RPMI7951 (cell line): ENCODE data around the gene ABCF2. TPM values are rescaled to one million over a fixed set of nuclear protein-coding genes. Genes with fewer than 3 reads are reported as not detected.

Experiments used
- DNase-seq: peaks from one replicate; pipeline ENCODE4 v3.0.0-alpha.2; 2012; ENCODE audit warnings: low read depth
- total RNA-seq: library from RNA; depleted of rRNA; stranded (reverse); fragments of >200 nt; shearing (Covaris generic); gene quantifications from 2 replicates; pipeline ENCODE4 v1.2.3, GENCODE V29; 2014

Gene ABCF2
- total RNA-seq, 1 experiment from 2014 or later = 60.4 TPM

DNA sequence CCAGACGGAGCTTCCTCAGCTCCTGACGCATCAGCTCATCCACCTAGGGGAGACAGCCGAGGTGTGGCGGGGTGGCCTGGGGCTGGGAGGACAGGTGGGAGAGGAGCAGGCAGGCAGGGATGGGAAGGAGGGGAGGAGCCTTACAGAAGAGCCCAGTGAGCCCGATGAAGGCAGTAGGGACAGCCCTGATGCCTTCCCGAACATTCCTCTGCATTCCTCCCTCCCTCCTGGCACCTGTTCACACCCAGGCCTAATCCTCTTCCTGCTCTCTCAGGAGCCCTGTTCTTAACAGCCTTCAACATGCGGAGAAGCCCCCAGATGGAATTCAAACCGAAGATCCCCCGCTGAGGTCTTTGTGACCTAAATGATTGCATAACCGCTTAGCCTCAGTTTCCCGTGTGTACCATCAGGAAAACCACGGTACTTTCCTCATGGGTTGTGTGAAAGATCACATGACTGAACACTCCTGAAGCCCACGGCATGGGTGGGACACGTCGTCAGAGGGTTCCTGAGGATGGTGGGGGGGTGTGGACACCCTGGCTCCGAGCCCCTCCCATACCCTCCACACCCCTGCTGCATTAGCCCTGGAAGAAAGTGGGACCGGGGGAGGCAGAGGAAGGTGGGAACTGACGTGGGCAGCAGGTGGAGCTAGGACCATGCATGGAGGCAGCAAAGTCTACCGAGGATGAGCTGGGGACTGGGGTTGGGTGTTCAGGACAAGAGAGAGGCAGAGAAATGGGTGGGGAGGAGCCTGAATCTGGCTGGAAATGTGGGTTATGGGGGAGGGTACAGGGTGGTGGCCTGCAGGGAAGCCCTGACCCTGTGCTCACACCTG is 31.2 kb downstream of the ABCF2 start:
- DNase-seq = no peak

DNA sequence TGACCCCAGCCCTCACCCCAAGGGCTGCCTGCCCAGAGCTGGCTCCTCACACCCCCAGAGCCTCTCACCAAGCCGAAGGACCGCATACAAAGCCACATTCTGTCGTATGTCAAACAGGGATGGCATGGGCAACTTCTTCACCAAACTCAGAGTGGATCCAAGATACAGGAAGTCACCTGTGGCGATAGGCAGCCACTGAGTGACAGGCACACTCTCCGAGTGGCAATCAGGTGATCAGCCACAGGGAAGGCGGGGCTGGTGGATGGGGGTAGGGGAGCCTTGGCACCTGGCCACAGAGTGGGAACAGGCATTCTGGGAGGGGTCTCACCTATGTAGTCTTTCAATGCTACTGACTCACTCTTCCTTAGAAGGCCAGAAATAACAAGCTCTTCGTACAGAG is 32.8 kb downstream of the ABCF2 start:
- no peak for DNase-seq

DNA sequence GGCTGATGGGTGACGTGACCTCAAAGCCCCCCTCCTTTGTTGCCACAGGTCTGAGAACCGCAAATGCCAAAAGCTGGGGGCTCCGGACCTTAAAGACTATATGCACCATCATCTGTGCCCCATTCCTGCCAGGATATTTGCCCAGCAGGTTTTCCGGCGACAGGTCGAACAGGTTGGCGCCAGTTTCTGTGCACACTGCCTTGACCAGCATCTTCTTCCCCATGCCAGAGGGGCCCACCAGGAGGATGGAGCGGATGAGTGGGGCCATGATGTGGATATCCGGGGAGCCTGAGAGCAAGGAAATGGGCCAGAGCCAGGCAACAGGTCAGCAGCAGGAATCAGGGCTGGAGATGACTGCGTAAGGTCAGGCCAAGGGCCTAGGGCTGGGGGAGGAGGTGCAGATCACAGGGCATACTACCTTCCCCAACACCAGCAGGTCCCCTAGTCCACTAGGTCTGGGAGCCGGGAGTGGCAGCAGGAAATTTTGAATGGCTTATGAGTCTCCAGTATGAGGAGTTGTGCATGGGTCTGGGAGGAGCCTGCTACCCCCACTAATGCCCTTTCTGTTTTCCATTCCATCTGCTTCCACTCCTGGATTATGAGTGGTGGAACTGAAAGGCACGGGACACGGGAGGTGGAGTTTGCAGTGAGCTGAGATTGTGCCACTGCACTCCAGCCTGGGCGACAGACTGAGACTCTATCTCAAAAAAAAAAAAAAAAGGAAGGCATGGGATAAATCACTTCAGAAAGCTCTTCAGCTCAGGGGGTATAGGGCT is 33.6 kb downstream of the ABCF2 start:
- no peak for DNase-seq

DNA sequence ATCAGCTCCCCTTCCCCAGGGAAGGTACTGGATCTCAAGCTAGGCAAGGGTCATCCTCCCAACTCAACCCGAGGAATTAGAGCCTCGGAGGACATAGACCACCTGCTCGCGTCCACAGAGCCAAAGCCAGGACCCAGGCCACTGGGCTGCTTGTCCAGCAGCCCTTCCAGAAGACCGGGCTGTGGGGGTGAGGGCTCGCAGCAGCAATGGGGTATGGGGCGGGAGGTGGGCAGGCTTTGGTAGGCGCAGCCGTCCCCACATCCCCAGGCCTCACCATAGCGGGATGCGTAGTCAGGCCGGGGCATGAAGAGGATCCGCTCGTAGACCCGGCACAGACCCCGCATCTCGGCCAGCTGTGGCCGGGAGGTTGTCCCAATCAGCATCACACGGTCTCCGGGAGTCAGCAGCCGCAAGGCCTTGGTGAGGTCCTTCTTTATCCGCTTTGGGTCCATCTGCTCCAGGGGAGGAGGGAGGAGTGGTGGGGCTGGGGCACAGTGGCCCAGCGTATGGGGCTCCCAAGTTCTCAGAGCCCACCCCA is 34.9 kb downstream of the ABCF2 start:
- DNase-seq = no peak

GRCh38 chr7:151191544-151191943 is 35.5 kb downstream of the ABCF2 start:
- no peak for DNase-seq

DNA sequence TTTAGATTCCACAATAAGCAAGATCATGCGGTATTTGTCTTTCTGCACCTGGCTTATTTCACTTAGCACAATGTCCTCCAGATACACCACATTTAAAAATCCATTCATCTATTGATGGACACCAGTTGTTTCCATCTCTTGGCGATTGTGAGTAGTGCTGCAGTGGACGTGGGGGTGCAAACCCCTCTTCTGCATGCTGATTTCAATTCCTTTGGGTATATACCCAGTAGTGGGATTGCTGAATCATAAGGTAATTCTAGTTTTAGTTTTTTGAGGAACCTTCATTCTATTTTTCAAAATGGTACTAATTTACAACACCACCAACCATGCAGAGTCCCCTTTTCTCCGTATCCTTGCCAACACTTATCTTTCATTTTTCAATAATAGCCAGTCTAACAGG is 38.0 kb downstream of the ABCF2 start:
- DNase-seq = no peak

- DNase-seq = no peak
Measured at GRCh38 chr7:151188252-151188542, 38.8 kb downstream of the ABCF2 start.

GRCh38 chr7:151187409-151188251 is 39.4 kb downstream of the ABCF2 start:
- no peak for DNase-seq

GRCh38 chr7:151186640-151187408 is 40.2 kb downstream of the ABCF2 start, which contains the start of gene ASB10:
ASB10 (minus strand) TSS chr7:151187250; CDS start chr7:151187130, 120 bp downstream.
- DNase-seq = no peak

- no peak for DNase-seq
Measured at GRCh38 chr7:151185762-151186639, 41.0 kb downstream of the ABCF2 start.

DNA sequence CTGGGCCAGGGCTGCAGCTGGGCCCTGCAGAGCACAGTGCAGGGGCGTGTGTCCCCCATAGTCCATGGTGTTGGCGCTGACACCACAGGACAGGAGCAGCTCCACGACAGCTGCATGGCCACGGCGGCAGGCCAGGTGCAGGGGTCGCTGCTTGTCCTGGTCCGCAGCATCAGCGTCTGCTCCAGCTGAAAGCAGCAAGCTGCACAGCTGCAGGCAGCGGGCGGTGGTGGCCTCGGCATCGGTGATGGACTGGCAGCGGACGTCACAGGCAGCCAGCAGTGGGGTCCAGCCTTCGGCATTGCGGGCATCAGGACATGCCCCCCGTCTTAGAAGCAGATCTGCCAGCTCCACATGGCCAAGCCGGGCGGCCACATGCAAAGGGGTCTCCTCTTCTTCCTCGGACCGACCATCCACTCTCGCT is 46.0 kb downstream of the ABCF2 start:
- no peak for DNase-seq

DNA sequence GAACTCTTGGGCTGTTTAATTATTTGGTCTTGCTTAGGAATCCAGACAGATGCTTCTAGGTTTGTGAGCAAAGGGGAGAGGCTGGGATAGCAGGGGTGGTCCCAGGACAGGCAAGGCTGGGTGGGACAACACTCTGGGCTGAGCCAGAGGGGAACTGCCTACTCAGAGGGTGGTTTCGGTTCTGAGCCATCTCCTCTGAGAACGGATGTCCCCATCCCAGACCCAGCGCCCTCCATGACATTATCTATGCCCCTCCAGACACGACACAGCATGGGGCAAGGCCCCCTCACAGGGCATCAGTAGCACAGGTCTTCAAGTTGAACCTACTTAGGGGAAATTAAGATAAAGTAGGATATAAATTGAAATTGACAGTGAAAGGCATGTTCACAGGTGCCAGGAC is 47.1 kb downstream of the ABCF2 start:
- no peak for DNase-seq

DNA sequence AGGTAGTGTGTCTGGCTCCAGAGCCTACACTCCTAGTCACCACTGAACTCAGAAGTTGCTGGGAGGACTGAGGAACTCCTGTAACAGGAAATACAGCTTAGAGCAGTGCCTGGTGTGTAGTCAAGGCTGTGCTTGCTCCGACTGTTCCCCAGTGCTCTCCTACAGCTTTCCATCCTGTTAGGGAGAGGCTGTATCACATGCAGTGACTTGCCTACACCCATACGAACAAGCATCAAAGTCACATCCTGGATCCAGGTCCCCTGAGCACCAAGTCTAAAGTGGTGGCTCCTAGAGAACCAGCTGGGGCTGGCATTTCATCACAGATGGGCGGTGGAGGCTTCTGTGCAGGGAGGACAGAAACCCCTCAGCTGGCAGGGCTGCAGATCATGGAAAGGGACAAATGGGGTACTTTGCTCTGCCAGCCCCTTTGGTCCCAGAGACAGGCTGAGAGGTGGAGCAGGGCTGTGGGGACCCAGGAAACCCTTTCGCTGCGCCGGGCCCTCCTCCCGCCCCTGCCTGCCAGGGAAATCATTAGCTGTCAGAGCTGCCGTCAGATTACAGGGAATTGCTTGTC is 47.6 kb downstream of the ABCF2 start:
- DNase-seq = no peak

DNA sequence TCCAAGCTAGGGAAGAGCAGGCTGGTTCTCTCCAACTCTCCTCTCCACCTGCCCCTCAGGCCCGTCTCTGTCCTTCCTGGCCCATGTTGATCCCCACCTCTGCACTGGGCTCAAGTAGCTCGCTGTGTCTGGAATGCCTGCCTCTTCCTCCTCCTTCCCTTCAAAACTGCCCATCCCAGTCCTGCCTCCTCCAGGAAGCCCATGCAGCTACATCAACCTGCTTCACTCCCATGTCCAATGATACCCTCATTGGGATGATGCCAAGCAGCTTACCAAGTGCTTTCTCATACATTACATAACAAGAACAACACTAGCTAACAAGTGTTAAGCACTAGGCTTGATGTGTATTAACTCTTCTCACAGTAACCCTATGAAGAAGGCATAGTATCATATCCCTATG is 48.2 kb downstream of the ABCF2 start:
- no peak for DNase-seq

GRCh38 chr7:151178236-151178635 is 48.8 kb downstream of the ABCF2 start:
- DNase-seq = no peak

DNA sequence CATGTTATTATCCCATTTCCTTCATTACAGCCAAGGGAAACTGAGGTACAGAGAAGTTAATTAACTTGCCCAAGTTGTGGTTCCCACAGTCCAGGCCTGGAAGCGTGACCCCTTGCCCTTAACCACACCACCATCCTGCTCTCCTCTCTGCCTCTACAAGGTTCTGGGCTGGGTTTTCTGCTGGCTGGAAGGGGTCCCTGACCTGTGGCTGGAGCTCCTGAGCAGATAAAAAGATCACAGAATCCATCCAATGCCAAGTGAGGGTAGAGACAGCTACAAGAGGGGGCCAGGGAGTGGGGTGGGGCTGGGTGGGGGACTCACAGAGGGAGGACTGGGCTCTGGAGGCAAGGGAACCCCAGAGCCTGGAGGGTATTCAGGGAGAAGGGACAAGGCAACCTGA is 49.7 kb downstream of the ABCF2 start:
- DNase-seq = no peak

DNA sequence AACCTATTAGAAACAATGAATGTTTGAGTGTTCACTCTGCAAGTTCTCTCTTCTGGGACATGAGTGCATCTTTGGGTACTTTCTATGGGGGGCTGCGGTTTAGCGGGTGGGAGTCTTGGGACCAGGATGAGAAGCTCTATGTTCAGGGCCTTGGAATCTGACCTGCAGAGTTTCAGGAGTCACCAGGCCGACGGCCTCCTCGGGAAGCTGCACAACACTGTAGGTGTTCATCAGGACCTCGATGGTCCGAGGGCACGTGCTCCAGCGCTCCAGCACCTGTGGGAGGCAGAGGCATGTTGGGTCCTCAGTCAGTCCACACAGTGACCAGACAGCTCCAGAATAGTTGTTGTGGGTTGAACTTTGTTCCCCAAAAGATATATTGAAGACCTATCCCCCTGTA is 50.6 kb downstream of the ABCF2 start:
- no peak for DNase-seq

DNA sequence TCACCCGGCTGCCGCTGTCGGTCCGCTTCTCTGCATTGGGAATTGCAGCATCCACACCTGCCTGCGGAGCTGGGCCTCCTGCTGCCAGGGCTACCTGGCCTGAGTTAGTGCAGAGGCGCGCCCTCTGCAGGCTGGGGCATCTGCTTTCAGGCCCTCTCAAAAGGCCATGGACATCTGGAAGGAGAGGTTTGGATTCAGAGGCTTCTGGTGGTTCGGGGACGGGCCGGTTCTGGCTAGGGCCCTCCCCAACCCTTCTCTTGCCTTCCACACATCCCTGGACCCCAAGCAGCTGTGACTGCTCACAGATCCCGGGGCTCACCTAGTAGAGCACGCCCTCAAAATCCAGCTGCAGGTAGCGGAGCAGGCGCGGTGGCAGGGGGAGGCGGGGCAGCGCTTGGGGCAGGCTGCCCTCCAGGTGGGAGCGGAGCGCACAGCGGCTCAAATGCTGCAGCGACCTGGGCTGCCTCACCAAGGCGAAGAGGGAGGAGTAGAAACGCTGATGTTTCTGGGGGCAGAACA is 51.2 kb downstream of the ABCF2 start:
- DNase-seq = no peak

GRCh38 chr7:151175047-151175792 is 51.8 kb downstream of the ABCF2 start:
- DNase-seq = no peak
